ENCODE measurements around the gene ZNF688. TPM values are rescaled to one million over a fixed set of nuclear protein-coding genes. Genes with fewer than 3 reads are reported as not detected.

Gene ZNF688
- total and polyA plus RNA-seq, 2 of the 13 experiments (the other 11 are each of a cell fraction or from before 2014, with no cell fraction given), result 2.4 to 5.4 TPM

- TF ChIP-seq SPEN (CRISPR knock-in tag; IDR thresholded peaks at IDR 0.05; ENCODE audit: low read depth), result peak; percentile 48; the same call in 1 of the 2 replicates
- no peak for TF ChIP-seq NAIF1 (CRISPR knock-in tag; IDR thresholded peaks at IDR 0.05; ENCODE audit: borderline replicate concordance)
- TF ChIP-seq PAXIP1 (CRISPR knock-in tag; conservative IDR thresholded peaks at IDR 0.05), result no peak
- TF ChIP-seq ZNF180 (CRISPR knock-in tag; IDR thresholded peaks at IDR 0.05; ENCODE audit: borderline replicate concordance, low read depth), result no peak
- TF ChIP-seq DMTF1 (CRISPR knock-in tag; IDR thresholded peaks at IDR 0.05), result no peak
- no peak; the same call in 1 of the 2 replicates for TF ChIP-seq POLR2G (IDR thresholded peaks at IDR 0.05; ENCODE audit: low read depth, low read length)
- 0 out of 2 replicates have a peak, but pooled peaks have one; percentile 61 for TF ChIP-seq SSRP1 (CRISPR knock-in tag; IDR thresholded peaks at IDR 0.05)
- no peak for TF ChIP-seq TIGD3 (CRISPR knock-in tag; IDR thresholded peaks at IDR 0.05; ENCODE audit: borderline replicate concordance)
- no peak for TF ChIP-seq MTF1 (CRISPR knock-in tag; IDR thresholded peaks at IDR 0.05)
These were observed 47.5 kb downstream of the ZNF688 start (continued) for GRCh38 chr16:30523768-30524574.

Measured in HepG2 (cell line).